Right lobe of liver (tissue), 6 donors: ENCODE results near the gene ZNF548. TPM values are rescaled to one million over a fixed set of nuclear protein-coding genes. Genes with fewer than 3 reads are reported as not detected.
A peak's percentile ranks its signal among the peaks of the same experiment; 100 is the strongest.

Source experiments
- ATAC-seq, 4 donors: fragments of 200-7000 bp; cut with Tn5 transposase; one replicate each; pipeline ENCODE4 v1.9.1; 2020; ENCODE audit warnings: mild to moderate bottlenecking in 4 of 4, moderate library complexity in 4 of 4
- DNase-seq, 3 donors: peaks; one replicate each; pipeline ENCODE4 v3.0.0-alpha.2; 2020
- H3K27ac ChIP-seq, 3 donors: fragments of 200-600 bp; one replicate each; pipeline ENCODE4 v1.8.0; 2022
- H3K27me3 ChIP-seq, 2 donors: fragments of 200-600 bp; one replicate each; pipeline ENCODE4 v1.8.0; 2022
- H3K36me3 ChIP-seq, 4 donors: fragments of 200-600 bp; sonication (generic) in 1 of 4; one replicate each; pipeline versions ENCODE4 v1.5.1 to v1.8.0; 2017 to 2022; ENCODE audit warnings: control low read depth in 1 of 4
- H3K4me1 ChIP-seq, 4 donors: fragments of 200-600 bp; sonication (generic) in 1 of 4; one replicate each; pipeline versions ENCODE4 v1.5.1 to v1.8.0; 2017 to 2022; ENCODE audit warnings: control low read depth in 1 of 4
- H3K4me3 ChIP-seq, 3 donors: fragments of 200-600 bp; one replicate each; pipeline ENCODE4 v1.8.0; 2022
- H3K9me3 ChIP-seq, 4 donors: fragments of 200-600 bp; sonication (generic) in 1 of 4; one replicate each; pipeline versions ENCODE4 v1.5.1 to v1.8.0; 2017 to 2022; ENCODE audit warnings: control low read depth in 1 of 4
- POLR2A ChIP-seq: fragments of 450-650 bp; IDR thresholded peaks from one replicate; pipeline ENCODE4 v1.6.1; 2017; ENCODE audit warnings: antibody characterized with exemption, mild to moderate bottlenecking
- WGBS: methylation state at CpG from one replicate; pipeline ENCODE4 v1.1.6; 2018; ENCODE audit warnings: low coverage, low lambda C conversion rate; ENCODE audit not compliant: insufficient coverage; ENCODE audit errors: missing lambda C conversion rate; 5-methylcytosine and 5-hydroxymethylcytosine counted together
- intact Hi-C, 2 donors: fragments of 100-400 bp; cut with DNase I; formaldehyde crosslinking; loops; one replicate each; pipeline versions ENCODE4 v1.11.2 to v1.14.1; 2022
- long read RNA-seq: library from polyadenylated mRNA; unstranded; transcript quantifications from one replicate; pipeline ENCODE4 v2.0.0, GENCODE V29; 2019
- total RNA-seq, 6 experiments: library from RNA; depleted of rRNA in 2 of 6; stranded (reverse); fragments of >200 nt in 2 of 6; fragmentation: NEBNext Ultra II Directional in 3 of 6; extraction: Animal tissue kit (Norgen Biotek cat#: 25700) in 3 of 6; gene quantifications; one replicate each; pipeline versions ENCODE4 v1.1.0 to v1.2.4, GENCODE V29; 2016 to 2023
- TF ChIP-seq, protein P1 (sequence below), 4 donors: fragments of 200-600 bp in 3 of 4; fragments of 450-650 bp in 1 of 4; IDR thresholded peaks; one replicate each; pipeline versions ENCODE4 v1.5.1 to v1.8.0; 2016 to 2022; ENCODE audit warnings: antibody characterized with exemption in 4 of 4, mild to moderate bottlenecking in 2 of 4
- donor health status: DM: no; HTN: yes; CAD: no.
- donor health status: DM: no; HTN: no; CAD: no.
- donor health status: DM: no; HTN: no; CAD: no.
- donor health status: DM: no; HTN: yes; CAD: no.
- donor health status: DM: no; HTN: yes; CAD: no.

The ZNF548 gene
- 1 to 10 TPM; 2.3 to 7.0 (median 4.8) TPM for total RNA-seq
- long read RNA-seq: 0 reads

GRCh38 chr19:57389730-57390598 lies at the start of gene ZNF548:
ZNF548 (plus strand) TSS chr19:57389854; CDS start chr19:57390100, 246 bp downstream.
- peak within 1 kb of the TSS; percentile 67 to 82 (median 68) for H3K27ac ChIP-seq
- H3K36me3 ChIP-seq: peaks cover 0 to 8% (median 0%) of the 10 kb centered on the region in 4 donors
- peak within 1 kb of the TSS; percentile 56 to 91 (median 74) for H3K4me3 ChIP-seq
- ATAC-seq (peak; percentile 99), DNase-seq (peak; percentile 92 to 95 (median 94))
- H3K4me1 ChIP-seq: peaks cover 0 to 17% (median 0%) of the 10 kb centered on the region in 4 donors
- intact Hi-C loops: no loop called here
- WGBS: 2% methylated on average over 13 of the region's 50 CpGs
- peak; percentile 46 for TF ChIP-seq POLR2A
- TF ChIP-seq, protein P1, sequence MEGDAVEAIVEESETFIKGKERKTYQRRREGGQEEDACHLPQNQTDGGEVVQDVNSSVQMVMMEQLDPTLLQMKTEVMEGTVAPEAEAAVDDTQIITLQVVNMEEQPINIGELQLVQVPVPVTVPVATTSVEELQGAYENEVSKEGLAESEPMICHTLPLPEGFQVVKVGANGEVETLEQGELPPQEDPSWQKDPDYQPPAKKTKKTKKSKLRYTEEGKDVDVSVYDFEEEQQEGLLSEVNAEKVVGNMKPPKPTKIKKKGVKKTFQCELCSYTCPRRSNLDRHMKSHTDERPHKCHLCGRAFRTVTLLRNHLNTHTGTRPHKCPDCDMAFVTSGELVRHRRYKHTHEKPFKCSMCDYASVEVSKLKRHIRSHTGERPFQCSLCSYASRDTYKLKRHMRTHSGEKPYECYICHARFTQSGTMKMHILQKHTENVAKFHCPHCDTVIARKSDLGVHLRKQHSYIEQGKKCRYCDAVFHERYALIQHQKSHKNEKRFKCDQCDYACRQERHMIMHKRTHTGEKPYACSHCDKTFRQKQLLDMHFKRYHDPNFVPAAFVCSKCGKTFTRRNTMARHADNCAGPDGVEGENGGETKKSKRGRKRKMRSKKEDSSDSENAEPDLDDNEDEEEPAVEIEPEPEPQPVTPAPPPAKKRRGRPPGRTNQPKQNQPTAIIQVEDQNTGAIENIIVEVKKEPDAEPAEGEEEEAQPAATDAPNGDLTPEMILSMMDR (IDR thresholded peaks at IDR 0.05): peak in 2 of 4 donors; percentile 5 to 20
- peaks cover 0 to 5% (median 0%) of the 10 kb centered on the region in 4 donors for H3K9me3 ChIP-seq
- no peaks in the 10 kb centered on the region for H3K27me3 ChIP-seq

- ATAC-seq (no peak), DNase-seq (no peak)
- Histone ChIP-seq H3K27me3 (no peaks in the 10 kb centered on the region), H3K4me3 (no peak overlapping the region), H3K4me1 (no peaks in the 10 kb centered on the region), H3K27ac (no peak overlapping the region), H3K9me3 (no peaks in the 10 kb centered on the region), H3K36me3 (no peaks in the 10 kb centered on the region)
- intact Hi-C loops: no loop called here
- TF ChIP-seq POLR2A: no peak
- TF ChIP-seq, protein P1 (IDR thresholded peaks at IDR 0.05): no peak
- 52% methylated on average over 6 of the region's 6 CpGs for WGBS
Measured at GRCh38 chr19:57342582-57342981, 47.1 kb upstream of the ZNF548 start.

DNA sequence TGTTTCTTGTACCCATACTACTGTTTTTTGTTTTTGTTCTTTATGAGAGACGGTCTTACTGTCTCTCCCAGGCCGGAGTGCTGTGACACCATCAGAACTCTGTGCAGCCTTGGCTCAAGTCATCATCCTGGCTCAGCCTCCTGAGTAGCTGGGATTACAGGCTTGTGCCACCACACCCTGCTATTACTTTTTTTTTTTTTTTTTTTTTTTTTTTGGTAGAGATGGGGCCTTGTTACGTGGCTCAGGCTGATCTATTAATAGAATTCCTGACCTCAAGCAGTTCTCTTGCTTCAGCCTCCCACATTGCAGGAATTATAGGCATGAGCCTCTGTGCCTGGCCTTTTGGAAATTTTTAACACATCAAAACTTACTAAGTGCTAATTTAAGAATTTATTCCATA lies 41.5 kb upstream of the ZNF548 start:
- no peak for TF ChIP-seq POLR2A
- TF ChIP-seq, protein P1 (IDR thresholded peaks at IDR 0.05): no peak

GRCh38 chr19:57350877-57351805 lies 38.5 kb upstream of the ZNF548 start, which contains the start of gene ZNF304:
ZNF304 (plus strand) TSS chr19:57351271; CDS start chr19:57351665, 394 bp downstream.
- peak within 1 kb of the TSS; percentile 39 to 79 (median 65) for H3K27ac ChIP-seq

More for the DNA sequence above, 41.5 kb upstream of the ZNF548 start:
- 72% methylated on average over 3 of the region's 3 CpGs for WGBS
- DNase-seq (no peak), ATAC-seq (no peak)
- Histone ChIP-seq H3K4me1 (peaks cover 0 to 8% (median 3%) of the 10 kb centered on the region in 4 donors), H3K27me3 (no peaks in the 10 kb centered on the region), H3K27ac (no peak overlapping the region), H3K9me3 (no peaks in the 10 kb centered on the region), H3K36me3 (no peaks in the 10 kb centered on the region), H3K4me3 (no peak overlapping the region)
- intact Hi-C loops: no loop called here

More at GRCh38 chr19:57350877-57351805, 38.5 kb upstream of the ZNF548 start, which contains the start of gene ZNF304:
- H3K36me3 ChIP-seq: peaks cover 0 to 25% (median 10%) of the 10 kb centered on the region in 4 donors
- H3K4me1 ChIP-seq: peaks cover 0 to 8% (median 3%) of the 10 kb centered on the region in 4 donors
- H3K4me3 ChIP-seq: peak within 1 kb of the TSS; percentile 87 to 97 (median 88)
- TF ChIP-seq POLR2A: no peak
- TF ChIP-seq, protein P1 (IDR thresholded peaks at IDR 0.05): no peak
- 1% methylated on average over 27 of the region's 57 CpGs for WGBS
- no peaks in the 10 kb centered on the region for H3K9me3 ChIP-seq
- no peaks in the 10 kb centered on the region for H3K27me3 ChIP-seq
- ATAC-seq: peak; percentile 98 to 100 (median 100)
- peak; percentile 93 to 97 (median 97) for DNase-seq
- intact Hi-C loops: no loop called here
